ENCODE data around the gene PDLIM5.

Gene PDLIM5

GRCh38 chr4:94571298-94571697 lies 119.6 kb downstream of the PDLIM5 start:
- Histone ChIP-seq H3K4me1 (ENCODE audit: control insufficient read depth, insufficient read depth, low read length) (peaks cover 23% of the 10 kb centered on the region), H3K4me3 (ENCODE audit: low read length) (no peak overlapping the region), H3K9me3 (replicated peaks; ENCODE audit: low read length) (no peaks in the 10 kb centered on the region), H3K4me2 (ENCODE audit: low read length) (no peak overlapping the region), H3K9ac (ENCODE audit: low read depth, low read length) (no peak overlapping the region), H3K27me3 (ENCODE audit: control insufficient read depth, insufficient read depth, low read length) (no peaks in the 10 kb centered on the region), H3K36me3 (ENCODE audit: insufficient read depth, low read length) (peaks cover 10% of the 10 kb centered on the region)

GRCh38 chr4:94571715-94572114 lies 120.0 kb downstream of the PDLIM5 start:
- Histone ChIP-seq H3K4me3 (ENCODE audit: low read length) (no peak overlapping the region), H3K9me3 (replicated peaks; ENCODE audit: low read length) (no peaks in the 10 kb centered on the region), H3K36me3 (ENCODE audit: insufficient read depth, low read length) (peaks cover 14% of the 10 kb centered on the region), H3K27me3 (ENCODE audit: control insufficient read depth, insufficient read depth, low read length) (no peaks in the 10 kb centered on the region), H3K9ac (ENCODE audit: low read depth, low read length) (no peak overlapping the region), H3K4me2 (ENCODE audit: low read length) (no peak overlapping the region), H3K4me1 (ENCODE audit: control insufficient read depth, insufficient read depth, low read length) (peaks cover 27% of the 10 kb centered on the region)

GRCh38 chr4:94574050-94574449 lies 122.3 kb downstream of the PDLIM5 start:
- Histone ChIP-seq H3K36me3 (ENCODE audit: insufficient read depth, low read length) (peaks cover 14% of the 10 kb centered on the region), H3K4me1 (ENCODE audit: control insufficient read depth, insufficient read depth, low read length) (peaks cover 48% of the 10 kb centered on the region), H3K9ac (ENCODE audit: low read depth, low read length) (no peak overlapping the region), H3K27me3 (ENCODE audit: control insufficient read depth, insufficient read depth, low read length) (no peaks in the 10 kb centered on the region), H3K4me2 (ENCODE audit: low read length) (no peak overlapping the region), H3K9me3 (replicated peaks; ENCODE audit: low read length) (no peaks in the 10 kb centered on the region), H3K4me3 (ENCODE audit: low read length) (no peak overlapping the region)

- peaks cover 53% of the 10 kb centered on the region for H3K4me1 ChIP-seq (ENCODE audit: control insufficient read depth, insufficient read depth, low read length)
- peaks cover 17% of the 10 kb centered on the region for H3K36me3 ChIP-seq (ENCODE audit: insufficient read depth, low read length)
Measured at GRCh38 chr4:94574616-94575015, 122.9 kb downstream of the PDLIM5 start.

DNA sequence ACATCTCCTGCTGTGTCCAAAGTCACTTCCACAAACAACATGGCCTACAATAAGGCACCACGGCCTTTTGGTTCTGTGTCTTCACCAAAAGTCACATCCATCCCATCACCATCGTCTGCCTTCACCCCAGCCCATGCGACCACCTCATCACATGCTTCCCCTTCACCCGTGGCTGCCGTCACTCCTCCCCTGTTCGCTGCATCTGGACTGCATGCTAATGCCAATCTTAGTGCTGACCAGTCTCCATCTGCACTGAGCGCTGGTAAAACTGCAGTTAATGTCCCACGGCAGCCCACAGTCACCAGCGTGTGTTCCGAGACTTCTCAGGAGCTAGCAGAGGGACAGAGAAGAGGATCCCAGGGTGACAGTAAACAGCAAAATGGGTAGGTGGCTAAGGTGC lies 123.9 kb downstream of the PDLIM5 start:
- no peak overlapping the region for H3K4me2 ChIP-seq (ENCODE audit: low read length)
- no peaks in the 10 kb centered on the region for H3K9me3 ChIP-seq (replicated peaks; ENCODE audit: low read length)
- no peak overlapping the region for H3K4me3 ChIP-seq (ENCODE audit: low read length)
- H3K36me3 ChIP-seq (ENCODE audit: insufficient read depth, low read length): peaks cover 17% of the 10 kb centered on the region
- H3K27me3 ChIP-seq (ENCODE audit: control insufficient read depth, insufficient read depth, low read length): no peaks in the 10 kb centered on the region
- H3K9ac ChIP-seq (ENCODE audit: low read depth, low read length): no peak overlapping the region
- peaks cover 54% of the 10 kb centered on the region for H3K4me1 ChIP-seq (ENCODE audit: control insufficient read depth, insufficient read depth, low read length)

More at GRCh38 chr4:94574616-94575015, 122.9 kb downstream of the PDLIM5 start:
- Histone ChIP-seq H3K27me3 (ENCODE audit: control insufficient read depth, insufficient read depth, low read length) (no peaks in the 10 kb centered on the region), H3K9ac (ENCODE audit: low read depth, low read length) (no peak overlapping the region), H3K9me3 (replicated peaks; ENCODE audit: low read length) (no peaks in the 10 kb centered on the region), H3K4me3 (ENCODE audit: low read length) (no peak overlapping the region), H3K4me2 (ENCODE audit: low read length) (peak overlapping the region; percentile 51)

DNA sequence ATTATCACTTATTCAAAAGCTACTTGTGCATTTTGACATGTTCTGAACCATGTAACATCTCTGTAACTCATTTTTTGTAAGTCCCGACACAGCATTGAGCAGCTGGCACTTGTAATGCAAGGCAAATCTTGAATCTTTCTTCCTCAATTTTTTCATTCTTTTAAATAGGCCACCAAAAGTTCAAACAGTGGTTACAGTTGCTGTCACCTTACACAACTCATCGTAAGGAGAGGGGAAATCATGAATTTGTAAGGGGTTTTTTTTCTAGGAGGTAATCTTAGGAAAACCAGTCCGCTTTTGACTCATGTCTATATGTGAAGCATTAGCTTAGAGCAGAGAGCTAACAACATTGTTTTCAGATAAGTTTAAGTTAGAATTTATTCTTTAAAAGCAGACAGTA lies 124.5 kb downstream of the PDLIM5 start:
- H3K36me3 ChIP-seq (ENCODE audit: insufficient read depth, low read length): peaks cover 17% of the 10 kb centered on the region
- no peaks in the 10 kb centered on the region for H3K9me3 ChIP-seq (replicated peaks; ENCODE audit: low read length)
- no peak overlapping the region for H3K9ac ChIP-seq (ENCODE audit: low read depth, low read length)
- peaks cover 57% of the 10 kb centered on the region for H3K4me1 ChIP-seq (ENCODE audit: control insufficient read depth, insufficient read depth, low read length)
- no peaks in the 10 kb centered on the region for H3K27me3 ChIP-seq (ENCODE audit: control insufficient read depth, insufficient read depth, low read length)
- H3K4me3 ChIP-seq (ENCODE audit: low read length): no peak overlapping the region
- no peak overlapping the region for H3K4me2 ChIP-seq (ENCODE audit: low read length)

DNA sequence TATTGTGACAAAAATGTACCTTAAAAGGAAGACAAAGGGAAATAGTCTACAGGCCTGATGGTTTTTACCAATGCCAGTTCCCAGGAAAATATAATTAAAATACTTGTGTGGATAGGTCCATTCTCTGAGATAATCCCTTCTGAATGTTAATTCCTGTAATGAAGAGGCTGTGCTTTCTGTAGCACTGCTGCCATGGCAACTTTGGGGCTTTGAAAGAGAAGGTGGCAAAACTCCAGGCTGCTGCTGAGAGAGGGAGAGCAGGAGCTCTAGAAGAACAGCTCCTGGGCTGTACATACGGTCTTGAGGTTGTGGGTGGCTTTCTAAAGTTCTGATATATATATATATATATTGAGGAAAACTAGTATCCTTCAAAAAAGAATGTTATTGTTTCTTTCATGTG lies 125.4 kb downstream of the PDLIM5 start:
- H3K36me3 ChIP-seq (ENCODE audit: insufficient read depth, low read length): peaks cover 24% of the 10 kb centered on the region

DNA sequence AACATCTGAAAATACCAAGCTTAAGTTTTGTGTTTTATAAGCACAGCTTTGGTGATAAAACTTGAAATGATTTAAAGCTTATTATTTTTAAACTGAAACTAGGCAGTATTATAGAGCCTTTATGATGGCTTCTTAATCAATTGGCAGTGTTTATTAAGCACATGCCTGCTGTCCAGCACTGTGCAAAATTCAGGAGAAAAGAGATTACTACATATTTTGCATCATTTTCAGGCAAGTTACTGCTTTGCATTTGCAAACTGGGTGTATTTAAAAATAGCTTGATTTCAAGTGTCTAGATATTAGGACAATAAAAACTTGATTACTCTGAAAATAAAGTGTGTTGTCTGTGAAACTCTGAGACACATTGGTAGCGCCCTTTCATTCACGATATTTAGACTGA lies 126.5 kb downstream of the PDLIM5 start:
- Histone ChIP-seq H3K4me3 (ENCODE audit: low read length) (no peak overlapping the region), H3K4me1 (ENCODE audit: control insufficient read depth, insufficient read depth, low read length) (peaks cover 71% of the 10 kb centered on the region), H3K27me3 (ENCODE audit: control insufficient read depth, insufficient read depth, low read length) (no peaks in the 10 kb centered on the region), H3K9me3 (replicated peaks; ENCODE audit: low read length) (no peaks in the 10 kb centered on the region), H3K9ac (ENCODE audit: low read depth, low read length) (no peak overlapping the region), H3K36me3 (ENCODE audit: insufficient read depth, low read length) (peaks cover 24% of the 10 kb centered on the region), H3K4me2 (ENCODE audit: low read length) (no peak overlapping the region)

More for the DNA sequence above, 125.4 kb downstream of the PDLIM5 start:
- Histone ChIP-seq H3K4me3 (ENCODE audit: low read length) (no peak overlapping the region), H3K9ac (ENCODE audit: low read depth, low read length) (no peak overlapping the region), H3K4me1 (ENCODE audit: control insufficient read depth, insufficient read depth, low read length) (peaks cover 65% of the 10 kb centered on the region), H3K9me3 (replicated peaks; ENCODE audit: low read length) (no peaks in the 10 kb centered on the region), H3K4me2 (ENCODE audit: low read length) (no peak overlapping the region), H3K27me3 (ENCODE audit: control insufficient read depth, insufficient read depth, low read length) (no peaks in the 10 kb centered on the region)

DNA sequence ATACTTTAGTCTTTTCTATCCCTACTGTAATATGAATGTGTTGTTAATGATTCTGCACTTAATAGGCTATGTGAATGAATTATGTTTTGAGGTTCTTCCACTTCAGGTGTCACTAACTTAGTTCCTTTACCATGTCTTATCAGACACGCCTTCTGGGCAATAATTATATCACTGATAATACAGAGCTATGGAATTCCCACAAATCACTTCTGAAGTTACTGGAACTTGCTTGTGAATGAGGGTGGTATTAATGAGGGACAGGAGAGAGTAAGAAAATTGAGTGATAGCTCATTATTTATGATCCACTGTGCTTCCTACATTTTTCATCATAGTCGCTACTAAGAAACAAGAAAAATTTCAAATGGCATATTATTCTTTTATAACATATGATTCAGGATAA lies 130.0 kb downstream of the PDLIM5 start:
- H3K4me1 ChIP-seq (ENCODE audit: control insufficient read depth, insufficient read depth, low read length): peaks cover 52% of the 10 kb centered on the region
- no peaks in the 10 kb centered on the region for H3K27me3 ChIP-seq (ENCODE audit: control insufficient read depth, insufficient read depth, low read length)
- no peak overlapping the region for H3K4me2 ChIP-seq (ENCODE audit: low read length)
- no peaks in the 10 kb centered on the region for H3K9me3 ChIP-seq (replicated peaks; ENCODE audit: low read length)
- no peak overlapping the region for H3K9ac ChIP-seq (ENCODE audit: low read depth, low read length)
- peaks cover 23% of the 10 kb centered on the region for H3K36me3 ChIP-seq (ENCODE audit: insufficient read depth, low read length)
- H3K4me3 ChIP-seq (ENCODE audit: low read length): no peak overlapping the region

GRCh38 chr4:94582517-94582916 lies 130.8 kb downstream of the PDLIM5 start:
- no peak overlapping the region for H3K4me3 ChIP-seq (ENCODE audit: low read length)
- H3K4me1 ChIP-seq (ENCODE audit: control insufficient read depth, insufficient read depth, low read length): peaks cover 44% of the 10 kb centered on the region
- H3K9ac ChIP-seq (ENCODE audit: low read depth, low read length): no peak overlapping the region
- no peaks in the 10 kb centered on the region for H3K27me3 ChIP-seq (ENCODE audit: control insufficient read depth, insufficient read depth, low read length)
- H3K4me2 ChIP-seq (ENCODE audit: low read length): no peak overlapping the region
- no peaks in the 10 kb centered on the region for H3K9me3 ChIP-seq (replicated peaks; ENCODE audit: low read length)
- peaks cover 29% of the 10 kb centered on the region for H3K36me3 ChIP-seq (ENCODE audit: insufficient read depth, low read length)

DNA sequence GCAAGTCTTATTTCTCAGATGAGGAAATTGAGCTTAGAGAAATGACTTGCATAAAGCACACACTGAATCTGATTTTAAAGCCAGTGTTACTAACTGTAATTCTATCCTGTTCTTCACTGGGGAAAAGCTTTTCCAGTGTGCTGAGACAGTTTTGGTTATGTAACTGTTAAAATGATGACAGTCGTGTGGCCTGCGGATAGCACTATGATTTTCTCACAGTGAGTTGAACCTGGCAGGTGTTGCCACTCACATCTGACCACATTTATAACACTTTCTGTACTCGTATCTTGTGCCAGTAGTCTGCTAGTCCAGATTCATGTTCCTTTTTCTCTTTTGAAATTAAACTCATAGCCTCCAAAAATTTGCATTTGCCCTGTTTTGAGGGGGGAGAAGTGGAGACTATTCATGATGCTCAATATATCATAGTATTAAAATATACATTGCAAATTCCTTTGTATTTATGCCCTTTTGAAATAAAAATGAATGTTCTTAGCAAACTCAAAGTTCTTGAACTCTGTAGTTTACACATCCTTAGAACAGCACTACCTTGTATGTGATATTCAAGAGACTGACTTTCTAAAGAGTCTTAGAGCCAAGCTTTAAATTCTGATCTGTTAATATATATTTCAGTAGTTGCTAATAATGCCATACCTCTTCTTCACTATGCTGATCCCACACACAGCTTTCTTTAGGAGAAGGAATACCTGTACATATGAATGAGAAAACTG lies 132.3 kb downstream of the PDLIM5 start:
- Histone ChIP-seq H3K9me3 (replicated peaks; ENCODE audit: low read length) (no peaks in the 10 kb centered on the region), H3K4me3 (ENCODE audit: low read length) (no peak overlapping the region), H3K36me3 (ENCODE audit: insufficient read depth, low read length) (peaks cover 35% of the 10 kb centered on the region), H3K4me1 (ENCODE audit: control insufficient read depth, insufficient read depth, low read length) (peaks cover 38% of the 10 kb centered on the region), H3K4me2 (ENCODE audit: low read length) (no peak overlapping the region), H3K9ac (ENCODE audit: low read depth, low read length) (no peak overlapping the region), H3K27me3 (ENCODE audit: control insufficient read depth, insufficient read depth, low read length) (no peaks in the 10 kb centered on the region)

Measured in skeletal muscle satellite cell (primary cell).